Measurements from ENCODE around the gene UBE3A.

The UBE3A gene

GRCh38 chr15:25392806-25393205 lies 46.0 kb downstream of the UBE3A start:
- no peak for TF ChIP-seq CTCF (IDR thresholded peaks at IDR 0.05; ENCODE audit: insufficient read depth, missing control alignments)
- no peak for DNase-seq (ENCODE audit: insufficient read length, low spot score)
- FAIRE-seq: no peak

DNA sequence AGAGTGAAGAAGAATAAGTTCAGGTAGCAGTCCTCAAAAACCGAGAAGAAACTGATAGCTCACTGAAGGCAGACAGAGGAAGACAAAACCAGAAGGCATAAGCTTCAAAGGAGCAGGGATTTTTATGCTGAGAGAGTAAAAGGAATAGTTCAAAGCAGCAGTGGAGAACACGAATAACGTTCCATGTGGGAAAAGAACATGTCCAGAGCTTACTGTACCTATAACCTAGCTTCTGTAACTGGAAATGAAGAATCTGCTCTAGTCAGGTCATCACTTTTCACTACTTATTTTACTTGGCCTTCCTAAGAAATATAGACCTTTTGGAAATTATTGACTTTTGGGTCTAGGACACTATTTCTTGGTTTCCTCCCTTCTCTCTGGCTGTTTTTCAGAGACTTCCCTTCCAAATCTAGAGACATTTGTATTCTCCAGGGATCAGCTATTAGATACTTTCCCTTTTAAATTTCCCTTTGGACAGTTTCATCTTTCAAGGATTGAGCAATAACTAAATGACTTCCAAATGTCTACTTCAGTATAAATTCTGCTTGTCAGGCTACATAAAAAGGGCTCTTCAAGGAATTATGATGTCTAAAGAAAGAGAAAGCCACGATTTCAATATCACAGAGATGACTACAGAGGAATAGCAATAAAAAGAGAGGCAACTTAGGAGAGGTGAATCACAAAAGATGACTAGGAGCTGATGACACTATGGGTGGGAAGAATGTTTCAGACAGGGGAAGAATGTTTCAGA lies 46.7 kb downstream of the UBE3A start:
- no peak for TF ChIP-seq CTCF (IDR thresholded peaks at IDR 0.05; ENCODE audit: insufficient read depth, missing control alignments)
- FAIRE-seq: no peak
- no peak for DNase-seq (ENCODE audit: insufficient read length, low spot score)

DNA sequence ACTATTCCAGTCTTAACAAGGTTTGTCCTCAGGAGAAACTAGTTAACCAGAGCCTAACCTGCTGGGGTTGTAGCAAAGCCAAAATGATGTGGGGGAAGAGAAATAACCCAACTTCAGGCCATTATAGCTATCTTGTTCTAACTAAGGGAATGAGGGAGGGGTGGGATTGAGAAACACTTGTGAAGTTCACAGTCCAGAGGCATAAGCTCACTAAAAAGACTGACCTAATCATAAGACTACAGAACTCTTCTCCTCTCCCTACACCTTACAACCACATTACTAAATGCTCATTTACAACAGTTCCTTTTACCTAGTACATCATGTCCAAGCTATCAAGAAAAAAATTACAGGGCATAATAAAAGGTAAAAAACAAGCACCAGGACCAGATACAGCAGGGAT lies 52.8 kb downstream of the UBE3A start:
- DNase-seq (ENCODE audit: insufficient read length, low spot score) (no peak), FAIRE-seq (no peak)
- TF ChIP-seq CTCF (IDR thresholded peaks at IDR 0.05; ENCODE audit: insufficient read depth, missing control alignments): no peak

- no peak for TF ChIP-seq CTCF (IDR thresholded peaks at IDR 0.05; ENCODE audit: insufficient read depth, missing control alignments)
- DNase-seq (ENCODE audit: insufficient read length, low spot score) (no peak), FAIRE-seq (no peak)
Measured at GRCh38 chr15:25381579-25381978, 57.2 kb downstream of the UBE3A start.

DNA sequence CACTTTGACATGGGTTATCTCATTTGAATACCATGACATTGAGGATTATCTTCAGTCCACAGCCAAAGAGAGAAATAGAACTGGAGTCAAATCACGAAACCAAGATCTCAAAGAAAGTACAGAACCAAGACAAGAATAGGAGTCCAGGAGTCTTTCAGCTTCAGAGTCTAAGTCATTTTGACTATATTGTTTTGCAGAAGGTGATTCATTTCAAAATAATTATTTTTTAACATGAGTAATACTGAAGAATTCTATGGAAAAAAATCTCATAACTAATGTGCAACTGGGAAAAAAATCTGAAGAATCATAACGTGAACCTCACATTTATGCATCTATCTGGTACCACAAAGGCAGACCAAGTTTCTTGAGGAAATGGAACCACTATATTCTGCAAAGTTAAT lies 60.3 kb downstream of the UBE3A start:
- no peak for TF ChIP-seq CTCF (IDR thresholded peaks at IDR 0.05; ENCODE audit: insufficient read depth, missing control alignments)
- FAIRE-seq: no peak
- no peak for DNase-seq (ENCODE audit: insufficient read length, low spot score)

GRCh38 chr15:25375557-25375956 lies 63.3 kb downstream of the UBE3A start:
- no peak for FAIRE-seq
- DNase-seq (ENCODE audit: insufficient read length, low spot score): no peak

More at GRCh38 chr15:25375557-25375956, 63.3 kb downstream of the UBE3A start:
- no peak for TF ChIP-seq CTCF (IDR thresholded peaks at IDR 0.05; ENCODE audit: insufficient read depth, missing control alignments)
